SU-DHL-6 (cell line): Measurements from ENCODE around the gene ZNF239.
"Not testable (repeated sequence)": the region's sequence is repeated elsewhere in the genome, so short reads cannot be mapped to it uniquely, and the experiment has no call there.

Experiments used
- CTCF ChIP-seq: fragments of 200-600 bp; sonication (generic); IDR thresholded peaks from one replicate; pipeline ENCODE4 v1.5.1; 2017; ENCODE audit warnings: antibody characterized with exemption, mild to moderate bottlenecking, low read length, moderate library complexity; ENCODE audit not compliant: insufficient read depth, poor library complexity, severe bottlenecking
- EZH2phosphoT487 ChIP-seq: fragments of 200-600 bp; sonication (generic), shearing (Covaris generic); conservative IDR thresholded peaks from 2 replicates; pipeline ENCODE4 v1.6.1; 2018; ENCODE audit warnings: mild to moderate bottlenecking, antibody characterized with exemption, low read length, moderate library complexity, mixed read lengths

GRCh38 chr10:43586730-43587115 lies 12.3 kb upstream of the ZNF239 start:
- TF ChIP-seq CTCF, EZH2phosphoT487: not testable (repeated sequence)
